ENCODE measurements around the gene ATE1. TPM values are rescaled to one million over a fixed set of nuclear protein-coding genes. Genes with fewer than 3 reads are reported as not detected.

ATE1 gene
- total RNA-seq, 2 donors from 2014 or later: 31.0 to 62.0 TPM

DNA sequence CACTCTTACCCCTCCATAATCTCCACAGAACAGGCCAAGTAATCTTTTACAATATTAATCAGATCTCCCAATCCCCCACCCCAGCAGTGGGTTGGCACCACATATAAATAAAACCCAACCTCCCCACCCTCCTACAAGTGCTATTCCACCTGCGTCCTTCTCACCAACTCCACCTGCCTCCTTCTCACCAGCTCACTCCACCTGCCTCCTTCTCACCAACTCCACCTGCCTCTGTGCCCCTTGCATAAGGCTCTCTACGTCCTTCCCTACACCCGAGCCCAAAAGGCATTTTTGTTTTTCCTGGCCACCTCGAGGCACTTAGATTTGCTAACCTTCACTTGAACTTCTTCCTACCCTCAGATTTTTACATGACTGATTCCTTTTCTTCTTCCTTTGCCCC, 89.7 kb downstream of the ATE1 start:
- no peak for TF ChIP-seq CTCF (IDR thresholded peaks at IDR 0.05)
- no peaks in the 10 kb centered on the region for H3K4me1 ChIP-seq
- H3K9me3 ChIP-seq: no peaks in the 10 kb centered on the region
- no peaks in the 10 kb centered on the region for H3K27me3 ChIP-seq
- peaks cover 23% of the 10 kb centered on the region for H3K36me3 ChIP-seq
- H3K4me3 ChIP-seq: no peak overlapping the region
- no peak overlapping the region for H3K27ac ChIP-seq
- no peak for DNase-seq (ENCODE audit: low spot score)

DNA sequence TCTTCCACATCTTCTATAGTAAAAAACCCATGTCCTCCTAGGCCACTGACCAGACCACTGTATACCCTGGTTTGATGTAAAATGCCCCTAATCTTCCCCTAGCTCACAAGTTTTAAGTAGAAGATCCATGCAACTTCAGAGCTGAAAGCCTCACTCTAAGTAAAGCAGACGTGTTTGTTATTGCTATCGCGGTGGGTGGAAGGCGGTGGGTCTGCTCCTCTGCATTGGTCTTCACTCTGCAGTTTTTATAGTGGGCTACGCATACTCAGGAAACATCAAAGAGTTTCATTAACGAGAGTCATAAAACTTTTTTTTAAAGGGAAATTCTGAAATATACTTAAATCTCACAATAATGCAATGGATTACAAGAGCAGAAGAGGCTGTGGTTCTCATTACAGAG, 91.7 kb downstream of the ATE1 start:
- H3K27ac ChIP-seq: no peak overlapping the region
- DNase-seq (ENCODE audit: low spot score): no peak
- no peaks in the 10 kb centered on the region for H3K4me1 ChIP-seq
- TF ChIP-seq CTCF (IDR thresholded peaks at IDR 0.05): no peak
- peaks cover 23% of the 10 kb centered on the region for H3K36me3 ChIP-seq
- no peak overlapping the region for H3K4me3 ChIP-seq
- no peaks in the 10 kb centered on the region for H3K27me3 ChIP-seq
- no peaks in the 10 kb centered on the region for H3K9me3 ChIP-seq

DNA sequence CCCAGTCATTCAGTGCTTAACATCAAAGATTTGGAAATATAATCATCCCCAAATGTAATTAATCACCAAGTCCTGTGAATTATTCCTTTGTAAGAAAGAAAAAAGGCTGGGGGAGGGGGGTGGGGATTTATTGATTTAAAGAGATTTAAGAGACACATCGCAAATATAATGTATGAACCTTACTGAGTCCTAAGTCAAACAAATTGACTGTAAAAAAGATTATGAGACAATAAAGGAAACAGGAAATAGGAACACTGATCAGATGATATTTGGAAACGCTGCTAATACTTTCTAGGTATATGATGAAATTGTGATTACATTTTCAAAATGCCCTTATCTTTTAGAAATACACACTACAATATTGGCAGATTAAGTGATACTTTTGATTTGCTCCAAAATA, 92.5 kb downstream of the ATE1 start:
- H3K9me3 ChIP-seq: no peaks in the 10 kb centered on the region
- no peaks in the 10 kb centered on the region for H3K4me1 ChIP-seq
- no peaks in the 10 kb centered on the region for H3K27me3 ChIP-seq
- H3K4me3 ChIP-seq: no peak overlapping the region
- no peak overlapping the region for H3K27ac ChIP-seq
- peaks cover 23% of the 10 kb centered on the region for H3K36me3 ChIP-seq
- no peak for TF ChIP-seq CTCF (IDR thresholded peaks at IDR 0.05)
- DNase-seq (ENCODE audit: low spot score): no peak

- no peak for DNase-seq (ENCODE audit: low spot score)
- no peaks in the 10 kb centered on the region for H3K4me1 ChIP-seq
- no peaks in the 10 kb centered on the region for H3K27me3 ChIP-seq
- H3K27ac ChIP-seq: no peak overlapping the region
- H3K36me3 ChIP-seq: peaks cover 23% of the 10 kb centered on the region
- H3K4me3 ChIP-seq: no peak overlapping the region
- H3K9me3 ChIP-seq: no peaks in the 10 kb centered on the region
- no peak for TF ChIP-seq CTCF (IDR thresholded peaks at IDR 0.05)
Measured at GRCh38 chr10:121834757-121835156, 93.1 kb downstream of the ATE1 start.

- Histone ChIP-seq H3K4me1 (no peaks in the 10 kb centered on the region), H3K36me3 (peaks cover 23% of the 10 kb centered on the region), H3K27me3 (no peaks in the 10 kb centered on the region), H3K4me3 (no peak overlapping the region), H3K9me3 (no peaks in the 10 kb centered on the region), H3K27ac (no peak overlapping the region)
- no peak for DNase-seq (ENCODE audit: low spot score)
- TF ChIP-seq CTCF (IDR thresholded peaks at IDR 0.05): no peak
Measured at GRCh38 chr10:121833387-121833786, 94.4 kb downstream of the ATE1 start.

GRCh38 chr10:121832647-121833046, 95.2 kb downstream of the ATE1 start:
- H3K9me3 ChIP-seq: no peaks in the 10 kb centered on the region
- H3K27ac ChIP-seq: no peak overlapping the region
- no peaks in the 10 kb centered on the region for H3K27me3 ChIP-seq
- no peak for TF ChIP-seq CTCF (IDR thresholded peaks at IDR 0.05)
- no peak for DNase-seq (ENCODE audit: low spot score)
- peaks cover 27% of the 10 kb centered on the region for H3K36me3 ChIP-seq
- no peaks in the 10 kb centered on the region for H3K4me1 ChIP-seq
- H3K4me3 ChIP-seq: no peak overlapping the region

Measured in right atrium auricular region (tissue), 2 donors.